ENCODE measurements around the gene ZNF132. TPM values are rescaled to one million over a fixed set of nuclear protein-coding genes. Genes with fewer than 3 reads are reported as not detected.
"Not testable (repeated sequence)": the region's sequence is repeated elsewhere in the genome, so short reads cannot be mapped to it uniquely, and the experiment has no call there.

ZNF132 gene
- polyA plus RNA-seq (ENCODE audit: insufficient read length in 3 of 3), result 10 to 100 TPM; 13.6 to 16.7 (median 15.1) TPM
- long read RNA-seq, donor 1, partial matches to known transcripts, result 0 of 6 reads
- long read RNA-seq, donor 1, other reads (novel, unspliced or antisense), result 0 of 6 reads
- long read RNA-seq, donor 2, partial matches to known transcripts, result 0 of 4 reads
- long read RNA-seq, donor 2, other reads (novel, unspliced or antisense), result 0 of 4 reads
- long read RNA-seq, donor 3, partial matches to known transcripts, result 0 of 8 reads
- long read RNA-seq, donor 3, other reads (novel, unspliced or antisense), result 0 of 8 reads
- long read RNA-seq, donor 4, transcript ZNF132-202 (1 exons, 2,356 nt), result major isoform, 7 of 8 reads
- long read RNA-seq, donor 4, partial matches to known transcripts, result 0 of 8 reads
- long read RNA-seq, donor 4, other reads (novel, unspliced or antisense), result 0 of 8 reads
- long read RNA-seq, donor 5, transcript ZNF132-202 (1 exons, 2,356 nt), result major isoform, 5 of 5 reads
- long read RNA-seq, donor 5, partial matches to known transcripts, result 0 of 5 reads
- long read RNA-seq, donor 5, other reads (novel, unspliced or antisense), result 0 of 5 reads
- long read RNA-seq, donor 6, partial matches to known transcripts, result 0 of 5 reads
- long read RNA-seq, donor 6, other reads (novel, unspliced or antisense), result 0 of 5 reads
- long read RNA-seq, donor 7, transcript ZNF132-202 (1 exons, 2,356 nt), result major isoform, 9 of 11 reads
- long read RNA-seq, donor 7, partial matches to known transcripts, result 0 of 11 reads
- long read RNA-seq, donor 7, other reads (novel, unspliced or antisense), result 0 of 11 reads
- long read RNA-seq, donor 8, partial matches to known transcripts, result 0 of 3 reads
- long read RNA-seq, donor 8, other reads (novel, unspliced or antisense), result 0 of 3 reads
- long read RNA-seq, donor 9, partial matches to known transcripts, result 0 of 6 reads
- long read RNA-seq, donor 9, other reads (novel, unspliced or antisense), result 0 of 6 reads
- long read RNA-seq, donor 10, transcript ZNF132-202 (1 exons, 2,356 nt), result major isoform, 8 of 10 reads
- long read RNA-seq, donor 10, partial matches to known transcripts, result 0 of 10 reads
- long read RNA-seq, donor 10, other reads (novel, unspliced or antisense), result 0 of 10 reads
- long read RNA-seq, donor 11, transcript ZNF132-202 (1 exons, 2,356 nt), result major isoform, 5 of 8 reads
- long read RNA-seq, donor 11, partial matches to known transcripts, result 0 of 8 reads
- long read RNA-seq, donor 11, other reads (novel, unspliced or antisense), result 0 of 8 reads
- long read RNA-seq, donor 12, partial matches to known transcripts, result 0 of 6 reads
- long read RNA-seq, donor 12, other reads (novel, unspliced or antisense), result 0 of 6 reads
- long read RNA-seq, donor 13, transcript ZNF132-202 (1 exons, 2,356 nt), result major isoform, 5 of 5 reads
- long read RNA-seq, donor 13, partial matches to known transcripts, result 0 of 5 reads
- long read RNA-seq, donor 13, other reads (novel, unspliced or antisense), result 0 of 5 reads
- long read RNA-seq, donor 14, transcript ZNF132-202 (1 exons, 2,356 nt), result major isoform, 7 of 8 reads
- long read RNA-seq, donor 14, partial matches to known transcripts, result 0 of 8 reads
- long read RNA-seq, donor 14, other reads (novel, unspliced or antisense), result 0 of 8 reads
- long read RNA-seq, donor 15, transcript ZNF132-202 (1 exons, 2,356 nt), result major isoform, 6 of 9 reads
- long read RNA-seq, donor 15, partial matches to known transcripts, result 0 of 9 reads
- long read RNA-seq, donor 15, other reads (novel, unspliced or antisense), result 0 of 9 reads
- long read RNA-seq, donor 16, transcript ZNF132-202 (1 exons, 2,356 nt), result major isoform, 6 of 8 reads
- long read RNA-seq, donor 16, partial matches to known transcripts, result 0 of 8 reads
- long read RNA-seq, donor 16, other reads (novel, unspliced or antisense), result 0 of 8 reads

- DNase-seq, result peak; percentile 100
Measured at GRCh38 chr19:58439576-58440554, at the start of gene ZNF132. TSS of gene ZNF132 (minus strand) at chr19:58440153. CDS start at chr19:58439821, 332 bp downstream.

- not testable (repeated sequence) for DNase-seq
Measured at GRCh38 chr19:58484349-58484748, 44.4 kb upstream of the ZNF132 start.

GRCh38 chr19:58483776-58484175, 43.8 kb upstream of the ZNF132 start:
- no peak for DNase-seq

DNA sequence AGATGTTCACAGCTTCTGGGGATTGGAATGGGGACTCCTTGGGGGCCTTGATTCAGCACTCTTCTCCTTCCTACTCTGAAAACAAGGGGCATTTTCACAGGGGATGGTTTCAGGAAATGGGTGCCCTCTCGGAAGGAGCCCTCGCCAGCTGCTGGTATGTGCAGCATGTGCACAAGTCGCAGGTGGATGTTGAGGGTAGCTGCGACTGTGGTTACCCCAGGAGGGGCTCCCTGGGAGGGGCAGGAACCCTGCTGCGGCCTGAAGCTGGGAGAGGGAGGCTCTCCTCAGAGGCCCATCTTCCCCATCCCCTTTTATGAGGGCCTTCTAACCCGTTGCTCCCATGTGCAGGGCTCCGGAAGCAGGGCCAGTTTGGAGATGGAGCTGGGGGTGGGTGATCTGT, 42.4 kb upstream of the ZNF132 start:
- DNase-seq, result no peak

GRCh38 chr19:58480831-58481230, 40.9 kb upstream of the ZNF132 start:
- DNase-seq, result no peak

GRCh38 chr19:58480481-58480830, 40.5 kb upstream of the ZNF132 start:
- no peak for DNase-seq

DNA sequence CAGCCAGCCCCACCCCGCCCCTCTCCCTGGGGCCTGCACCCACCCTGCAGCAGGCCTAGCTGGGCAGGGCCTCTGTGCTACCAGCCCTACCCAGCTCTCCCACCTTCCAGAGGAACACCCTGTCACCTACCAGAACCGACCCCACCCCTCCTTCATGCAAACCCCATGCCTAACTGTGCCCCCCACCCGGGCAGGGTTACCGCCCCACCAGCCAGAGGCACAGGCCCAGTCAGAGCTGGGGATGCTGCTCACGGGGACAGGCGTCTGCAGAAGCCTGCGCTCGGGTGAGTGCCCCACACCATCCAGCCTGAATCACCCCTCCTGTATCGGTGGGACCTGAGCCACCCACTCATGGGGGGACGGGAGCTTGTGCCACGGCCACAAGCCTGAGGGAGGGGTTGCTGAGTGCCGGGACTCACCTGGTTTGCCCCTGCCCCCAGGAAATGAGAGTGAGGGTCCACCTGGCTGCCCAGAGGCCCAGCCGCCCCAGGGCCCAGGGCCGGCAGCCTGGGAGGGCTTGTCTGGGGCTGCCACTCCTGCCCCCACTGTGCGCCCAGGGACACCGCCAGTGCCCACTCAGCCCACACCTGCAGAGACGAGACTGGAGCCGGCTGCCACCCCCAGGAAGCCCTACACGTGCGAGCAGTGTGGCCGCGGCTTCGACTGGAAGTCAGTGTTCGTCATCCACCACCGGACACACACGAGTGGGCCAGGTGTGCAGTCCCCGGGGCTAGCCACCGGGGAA, 40.0 kb upstream of the ZNF132 start:
- DNase-seq, result no peak

- DNase-seq, result no peak
Measured at GRCh38 chr19:58479303-58479702, 39.4 kb upstream of the ZNF132 start.

DNA sequence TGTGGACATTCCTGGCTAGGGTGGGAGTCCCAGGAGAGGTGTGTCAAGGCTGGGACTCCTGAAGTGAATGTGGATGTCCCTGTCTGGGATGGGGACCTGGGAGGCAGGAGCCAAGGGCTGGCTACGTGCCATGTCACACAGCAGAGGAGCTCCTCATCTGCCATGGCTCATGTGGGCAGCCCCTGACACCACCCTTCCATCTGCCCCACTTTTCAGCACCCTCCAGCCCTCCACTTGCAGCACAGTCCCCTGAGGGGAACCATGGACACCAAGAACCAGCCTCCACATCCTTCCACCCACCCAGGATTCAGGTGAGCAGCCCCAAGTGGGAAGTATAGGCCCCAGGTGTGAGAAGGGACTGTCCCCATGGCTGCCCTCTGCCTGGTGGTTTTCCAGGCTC, 37.9 kb upstream of the ZNF132 start:
- DNase-seq, result no peak

GRCh38 chr19:58477130-58477529, 37.2 kb upstream of the ZNF132 start:
- no peak for DNase-seq

DNA sequence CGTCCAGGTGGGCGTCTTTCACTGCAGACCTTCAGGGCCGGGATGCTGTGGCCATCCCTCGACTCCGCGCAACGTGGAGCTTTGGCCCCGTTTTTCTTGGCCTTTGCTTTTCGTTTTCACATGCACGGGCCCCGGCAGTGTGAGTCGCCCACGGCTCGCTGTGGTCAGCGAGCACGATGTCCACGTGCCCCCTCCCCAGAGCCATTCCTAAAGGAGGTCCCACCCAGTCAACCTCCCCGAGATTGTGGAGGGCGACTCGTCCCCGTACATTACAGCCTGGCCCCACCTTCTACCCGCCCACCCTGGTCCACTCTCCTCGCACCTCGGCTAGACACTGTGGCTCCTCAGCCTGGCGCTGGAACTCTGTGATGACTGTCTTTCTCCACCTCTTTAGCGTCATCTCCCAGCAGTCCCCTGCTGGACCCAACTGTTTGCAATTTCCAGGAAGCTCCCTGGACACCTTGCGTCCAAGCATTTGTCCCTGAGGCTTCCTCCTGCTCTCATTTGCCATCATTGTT, 36.6 kb upstream of the ZNF132 start:
- no peak for DNase-seq

- peak; percentile 97 for DNase-seq
Measured at GRCh38 chr19:58475714-58476497, 36.0 kb upstream of the ZNF132 start, which contains the start of gene ZNF446. TSS of gene ZNF446 (plus strand) at chr19:58476352. CDS start at chr19:58477219, 867 bp downstream.

DNA sequence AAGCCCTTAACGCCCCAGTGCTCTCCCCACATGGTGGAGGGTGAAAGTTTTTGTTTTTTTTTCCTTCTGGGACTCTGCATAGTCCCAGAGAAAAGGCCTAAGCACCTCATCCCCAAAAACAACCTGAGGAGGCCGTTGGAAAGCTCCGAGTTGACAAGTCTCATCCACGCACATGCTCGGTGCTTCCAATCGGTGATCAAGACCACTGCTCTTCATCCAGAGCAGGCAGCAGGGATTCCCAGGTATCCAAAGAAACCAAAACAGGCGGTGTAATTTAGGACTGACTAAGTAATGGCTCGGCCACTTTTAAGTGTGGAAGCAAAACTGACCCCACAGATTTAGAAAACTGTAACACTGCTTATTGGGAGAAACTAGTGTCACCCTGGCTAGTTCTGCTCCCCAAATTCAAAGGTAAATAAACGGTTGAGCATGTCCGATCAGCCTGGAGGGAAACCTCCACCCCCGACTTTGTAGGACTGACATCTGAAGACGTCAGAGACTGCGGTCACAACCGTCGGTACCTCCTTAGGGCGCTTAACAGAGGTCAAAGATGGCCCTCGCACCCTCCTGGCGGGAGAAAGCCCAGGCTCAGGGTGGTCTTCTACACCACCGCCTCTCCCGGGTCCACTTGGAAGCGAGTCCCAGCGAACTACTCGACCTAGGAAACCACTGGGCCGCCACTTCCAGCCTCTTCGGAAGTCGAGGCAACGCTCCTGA, 35.2 kb upstream of the ZNF132 start:
- no peak for DNase-seq

DNA sequence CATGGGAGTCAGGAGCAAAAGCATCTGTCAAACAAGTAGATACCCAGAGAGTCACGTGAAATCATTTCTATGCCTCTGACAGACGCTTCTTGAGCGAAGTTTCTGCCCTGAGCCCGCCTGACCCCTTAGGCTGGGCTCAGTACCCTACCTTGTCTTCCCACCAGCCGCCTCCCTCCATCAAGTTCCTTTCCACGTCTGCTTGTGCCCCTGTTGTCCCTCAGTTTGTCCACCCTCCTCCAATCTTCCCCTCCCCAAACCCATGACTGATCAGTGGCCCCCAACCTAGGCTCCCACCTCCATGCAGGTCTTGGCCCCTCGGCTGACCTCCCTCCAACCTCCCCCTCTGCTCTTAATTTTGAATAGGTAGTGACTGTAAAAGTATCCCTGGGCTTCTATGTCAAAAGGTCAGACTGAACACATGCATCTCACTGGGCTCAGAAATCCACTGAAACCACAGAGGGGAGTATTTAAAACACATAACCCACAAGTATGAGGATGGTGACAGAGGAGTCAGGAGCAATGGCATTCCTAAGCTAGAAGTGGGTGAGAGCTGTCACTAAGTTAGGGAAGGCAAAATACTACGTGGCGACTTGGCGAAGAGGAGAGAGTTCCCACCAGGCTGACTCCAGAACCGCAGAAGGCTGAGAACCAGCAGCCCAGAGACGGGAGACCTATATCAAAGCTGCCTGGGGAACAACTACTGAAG, 34.5 kb upstream of the ZNF132 start:
- no peak for DNase-seq

- DNase-seq, result no peak
Measured at GRCh38 chr19:58473775-58474174, 33.8 kb upstream of the ZNF132 start.

- DNase-seq, result no peak
Measured at GRCh38 chr19:58471736-58472135, 31.8 kb upstream of the ZNF132 start.
